ENCODE data around the gene C2orf49.

C2orf49 gene

GRCh38 chr2:105383432-105384166 is 46.3 kb downstream of the C2orf49 start:
- no peak for DNase-seq (ENCODE audit: low spot score)

DNA sequence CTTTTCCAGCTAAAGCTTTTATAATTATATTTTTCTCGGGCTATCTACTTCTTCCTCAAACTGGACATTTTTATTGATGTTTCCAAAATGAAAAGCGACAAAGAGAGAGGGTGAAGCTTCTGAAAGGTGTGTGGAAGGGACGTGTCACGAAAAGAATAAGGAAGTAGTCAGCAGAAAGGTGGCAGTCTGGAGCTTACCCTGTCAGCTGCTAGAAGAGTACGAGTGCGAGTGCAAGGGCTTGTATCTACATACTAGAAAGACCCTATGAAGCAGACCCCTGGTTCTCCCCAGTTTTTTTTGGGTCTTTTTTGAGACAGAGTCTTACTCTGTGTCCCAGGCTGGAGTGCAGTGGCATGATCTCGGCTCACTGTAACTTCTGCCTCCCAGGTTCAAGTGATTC is 46.9 kb downstream of the C2orf49 start:
- no peak for DNase-seq (ENCODE audit: low spot score)

- DNase-seq (ENCODE audit: low spot score): no peak
Measured at GRCh38 chr2:105384861-105385260, 47.5 kb downstream of the C2orf49 start.

DNA sequence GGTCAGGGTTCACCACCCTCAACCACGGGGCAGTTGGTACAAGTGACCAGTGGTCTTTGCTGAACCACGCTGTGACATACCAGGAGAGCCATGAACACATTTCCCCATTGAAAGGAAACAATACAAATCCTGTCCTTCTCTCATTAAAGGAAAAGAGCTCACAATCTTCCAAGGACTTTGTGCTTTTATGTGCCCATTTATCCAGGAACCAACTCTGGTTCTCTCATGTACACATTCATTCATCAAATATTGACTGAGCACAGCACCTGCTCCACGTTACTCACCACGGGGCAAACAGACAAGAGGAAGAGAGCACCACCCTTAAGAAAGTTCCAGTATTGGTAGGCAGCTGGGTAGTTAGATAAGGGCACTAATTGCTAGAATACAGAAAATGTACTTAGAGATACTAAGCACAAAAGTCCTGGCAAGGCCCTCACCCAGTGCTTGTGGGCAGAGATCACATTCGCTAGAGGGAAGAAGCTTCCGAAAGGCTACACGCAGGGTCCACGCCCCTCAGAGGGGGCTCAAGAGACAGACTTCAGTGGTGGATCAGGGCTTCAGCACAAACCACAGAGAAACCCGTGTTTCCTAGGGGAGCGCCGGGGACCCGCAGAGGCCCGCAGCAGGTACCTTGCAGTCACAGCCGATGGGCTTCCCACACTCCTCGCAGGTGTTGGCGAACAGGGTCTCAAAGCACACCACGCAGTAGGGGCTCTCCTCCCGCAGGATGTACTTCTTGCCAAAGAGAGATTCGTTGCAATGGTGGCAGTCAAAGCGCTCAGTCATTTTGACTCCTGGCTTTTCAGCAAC is 48.6 kb downstream of the C2orf49 start:
- no peak for DNase-seq (ENCODE audit: low spot score)

GRCh38 chr2:105387225-105387624 is 49.9 kb downstream of the C2orf49 start:
- no peak for DNase-seq (ENCODE audit: low spot score)

- peak; percentile 46 for DNase-seq (ENCODE audit: low spot score)
Measured at GRCh38 chr2:105388971-105389381, 51.6 kb downstream of the C2orf49 start.

- no peak for DNase-seq (ENCODE audit: low spot score)
Measured at GRCh38 chr2:105390454-105390853, 53.1 kb downstream of the C2orf49 start.

GRCh38 chr2:105391058-105391627 is 53.8 kb downstream of the C2orf49 start:
- DNase-seq (ENCODE audit: low spot score): no peak

DNA sequence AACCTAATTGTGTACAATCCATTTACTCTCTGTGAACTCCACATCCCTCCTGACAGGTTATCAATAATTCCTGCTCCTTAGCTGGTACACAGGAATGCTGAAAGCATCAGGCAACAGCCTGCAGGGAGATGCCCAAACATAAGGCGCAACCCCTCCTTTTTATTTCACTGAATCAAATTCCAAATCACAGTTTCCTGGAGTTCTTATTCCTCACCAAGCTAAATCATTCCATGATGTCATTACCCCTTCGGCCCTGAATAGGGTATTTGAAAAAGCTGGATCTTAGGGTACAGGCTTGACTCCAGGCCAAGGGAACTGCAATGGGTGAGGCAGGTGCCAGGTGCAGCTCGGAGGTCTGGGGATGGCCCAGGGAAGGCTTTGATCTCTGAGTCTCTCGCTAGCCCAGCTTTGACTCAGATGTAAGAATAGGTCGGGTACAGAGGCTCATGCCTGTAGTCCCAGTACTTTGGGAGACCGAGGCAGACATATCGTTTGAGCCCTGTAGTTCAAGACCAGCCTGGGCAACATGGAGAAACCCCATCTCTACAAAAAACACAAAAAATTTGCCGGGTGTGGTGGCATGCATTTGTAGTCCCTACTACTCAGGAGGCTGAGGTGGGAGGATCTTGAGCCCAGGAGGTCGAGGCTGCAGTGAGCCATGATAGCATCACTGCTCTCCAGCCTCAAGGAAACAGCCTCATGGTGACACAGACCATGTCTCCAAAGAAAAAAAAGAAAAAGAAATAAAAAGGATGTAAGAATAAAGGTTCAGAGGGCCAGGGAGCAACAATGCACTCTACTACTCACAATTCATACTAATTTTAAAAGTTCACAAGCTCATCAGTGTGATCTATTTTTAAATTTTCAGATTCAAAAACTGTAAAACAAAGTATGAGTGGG is 54.7 kb downstream of the C2orf49 start:
- no peak for DNase-seq (ENCODE audit: low spot score)

GRCh38 chr2:105393373-105394055 is 56.2 kb downstream of the C2orf49 start:
- DNase-seq (ENCODE audit: low spot score): no peak

- DNase-seq (ENCODE audit: low spot score): no peak
Measured at GRCh38 chr2:105394951-105395611, 57.7 kb downstream of the C2orf49 start.

- DNase-seq (ENCODE audit: low spot score): no peak
Measured at GRCh38 chr2:105395691-105396090, 58.4 kb downstream of the C2orf49 start.

GRCh38 chr2:105396254-105397024 is 59.1 kb downstream of the C2orf49 start:
- DNase-seq (ENCODE audit: low spot score): peak; percentile 84

- no peak for DNase-seq (ENCODE audit: low spot score)
Measured at GRCh38 chr2:105397025-105397722, 59.8 kb downstream of the C2orf49 start.

- DNase-seq (ENCODE audit: low spot score): no peak
Measured at GRCh38 chr2:105397953-105398335, 60.6 kb downstream of the C2orf49 start.

GRCh38 chr2:105398336-105399206 is 61.2 kb downstream of the C2orf49 start, which contains the start of gene FHL2:
TSS of gene FHL2 (minus strand) at chr2:105399051. CDS start at chr2:105386516, 12,535 bp downstream.
- peak; percentile 65 for DNase-seq (ENCODE audit: low spot score)
